Mesodermal cell (in vitro differentiated cells): Measurements from ENCODE around the gene SYNPO2L. TPM values are rescaled to one million over a fixed set of nuclear protein-coding genes. Genes with fewer than 3 reads are reported as not detected.
"Not testable (repeated sequence)": the region's sequence is repeated elsewhere in the genome, so short reads cannot be mapped to it uniquely, and the experiment has no call there.

ENCODE experiments used
- H3K27ac ChIP-seq: 2 replicates; pipeline ENCODE4 v1.7.0; 2013; ENCODE audit warnings: mild to moderate bottlenecking, low read depth, low read length, moderate library complexity; ENCODE audit not compliant: severe bottlenecking
- H3K36me3 ChIP-seq: 2 replicates; pipeline ENCODE4 v1.7.1; 2013; ENCODE audit warnings: mild to moderate bottlenecking, low read length, moderate library complexity; ENCODE audit not compliant: control insufficient read depth, insufficient read depth
- H3K4me1 ChIP-seq: one replicate; pipeline ENCODE4 v1.7.1; 2013; ENCODE audit warnings: mild to moderate bottlenecking, low read length; ENCODE audit not compliant: insufficient read depth, control insufficient read depth, poor library complexity, severe bottlenecking
- H3K4me3 ChIP-seq: 2 replicates; pipeline ENCODE4 v1.7.0; 2013; ENCODE audit warnings: low read length, control low read depth, mild to moderate bottlenecking; ENCODE audit not compliant: insufficient read depth, poor library complexity, severe bottlenecking; ENCODE audit errors: extremely low read depth
- H3K9me3 ChIP-seq: 2 replicates; pipeline ENCODE4 v1.7.1; 2013; ENCODE audit warnings: mild to moderate bottlenecking, low read length, moderate library complexity; ENCODE audit not compliant: control insufficient read depth
- WGBS, 2 experiments: methylation state at CpG; one replicate each; pipeline ENCODE4 v1.1.5; 2013; ENCODE audit warnings: missing lambda C conversion rate in 2 of 2; ENCODE audit not compliant: insufficient coverage in 2 of 2; 5-methylcytosine and 5-hydroxymethylcytosine counted together
- polyA plus RNA-seq, 2 experiments: library from polyadenylated mRNA; stranded (reverse); fragments of 50-300 nt; gene quantifications; one replicate each; pipeline ENCODE4 v1.2.3, GENCODE V29; 2013

The SYNPO2L gene
- 2.9 TPM for polyA plus RNA-seq (2013, experiment 1 of 2)
- polyA plus RNA-seq (2013, experiment 2 of 2), result 2.2 TPM

DNA sequence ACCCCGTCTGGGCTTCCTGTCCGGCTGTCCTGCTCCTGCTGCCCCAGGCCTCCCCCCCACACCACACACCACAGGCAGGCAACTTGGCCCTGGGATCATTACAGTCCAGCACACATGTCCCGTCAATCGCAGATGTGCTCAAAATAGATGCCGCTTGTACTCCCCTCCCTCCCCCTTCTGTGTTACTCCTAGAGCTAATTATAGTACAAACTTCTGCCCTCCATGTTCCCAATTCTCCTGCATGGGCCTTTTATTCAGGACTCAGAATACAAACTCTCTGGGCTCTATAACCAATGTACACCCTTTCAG, at the start of gene SYNPO2L:
TSS of gene SYNPO2L (minus strand) at position 40 of the 309 bp plus-strand sequence. CDS start 107 bp downstream, outside the sequence.
- WGBS, 2 experiments, result 95 to 98% methylated on average over 5 of the region's 5 CpGs
- Histone ChIP-seq H3K27ac (no peak within 1 kb of the TSS), H3K36me3 (no peaks in the 10 kb centered on the region), H3K4me3 (no peak within 1 kb of the TSS), H3K9me3 (no peaks in the 10 kb centered on the region), H3K4me1 (peaks cover 23% of the 10 kb centered on the region)

- not testable (repeated sequence) for H3K9me3 ChIP-seq, H3K27ac ChIP-seq, H3K4me1 ChIP-seq, H3K36me3 ChIP-seq, H3K4me3 ChIP-seq
Observed at GRCh38 chr10:73703924-73704323, 48.1 kb upstream of the SYNPO2L start.

GRCh38 chr10:73698819-73699218, 43.0 kb upstream of the SYNPO2L start:
- not testable (repeated sequence) for H3K9me3 ChIP-seq, H3K4me3 ChIP-seq, H3K36me3 ChIP-seq, H3K4me1 ChIP-seq, H3K27ac ChIP-seq
- no CpG with 5 or more reads among the region's 2 CpGs for WGBS, 2 experiments

- not testable (repeated sequence) for H3K36me3 ChIP-seq, H3K27ac ChIP-seq, H3K4me1 ChIP-seq, H3K9me3 ChIP-seq, H3K4me3 ChIP-seq
- 95% methylated on average over 4 of the region's 16 CpGs; no CpG with 5 or more reads in 1 of the 2 experiments for WGBS, 2 experiments
Observed at GRCh38 chr10:73697675-73698159, 41.9 kb upstream of the SYNPO2L start, which contains the start of gene AGAP5. Gene AGAP5, minus strand, starts transcription at chr10:73698109. Its CDS starts 354 bp downstream, at chr10:73697755.

- not testable (repeated sequence) for H3K36me3 ChIP-seq, H3K27ac ChIP-seq, H3K9me3 ChIP-seq, H3K4me3 ChIP-seq, H3K4me1 ChIP-seq
Observed at GRCh38 chr10:73695302-73695701, 39.5 kb upstream of the SYNPO2L start.

- WGBS, 2 experiments, result 100% methylated on average over 2 of the region's 6 CpGs; no CpG with 5 or more reads in 1 of the 2 experiments
- H3K9me3 ChIP-seq, H3K27ac ChIP-seq, H3K36me3 ChIP-seq, H3K4me3 ChIP-seq, H3K4me1 ChIP-seq: not testable (repeated sequence)
Observed at GRCh38 chr10:73690755-73691154, 34.9 kb upstream of the SYNPO2L start.

- not testable (repeated sequence) for H3K4me1 ChIP-seq, H3K27ac ChIP-seq, H3K36me3 ChIP-seq, H3K4me3 ChIP-seq, H3K9me3 ChIP-seq
- 93% methylated on average over 11 of the region's 28 CpGs; no CpG with 5 or more reads in 1 of the 2 experiments for WGBS, 2 experiments
Observed at GRCh38 chr10:73689596-73689995, 33.8 kb upstream of the SYNPO2L start.

- no CpG with 5 or more reads among the region's 1 CpG for WGBS, 2 experiments
Observed at GRCh38 chr10:73687641-73688040, 31.8 kb upstream of the SYNPO2L start.

DNA sequence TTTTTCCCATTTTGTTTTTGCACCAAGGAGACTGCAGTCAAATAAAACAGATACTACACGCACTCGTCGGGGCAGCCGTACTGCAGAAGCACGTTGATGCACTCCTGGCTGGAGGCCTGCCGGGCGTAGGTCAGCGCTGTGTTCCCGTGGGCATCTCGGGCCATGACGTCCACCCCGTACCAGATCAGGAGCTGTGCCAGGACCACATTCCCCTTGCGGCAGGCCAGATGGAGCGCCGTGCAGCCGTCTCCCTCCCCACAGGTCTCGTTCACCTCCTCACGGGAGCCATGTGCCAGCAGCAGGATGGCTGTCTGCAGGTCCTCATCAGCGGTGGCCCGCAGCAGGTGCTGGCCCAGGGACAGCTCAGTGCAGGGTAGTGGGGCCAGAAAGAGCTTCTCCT, 18.7 kb upstream of the SYNPO2L start:
- no CpG with 5 or more reads among the region's 20 CpGs for WGBS, 2 experiments
- not testable (repeated sequence) for H3K9me3 ChIP-seq, H3K4me1 ChIP-seq, H3K36me3 ChIP-seq, H3K4me3 ChIP-seq, H3K27ac ChIP-seq

More at GRCh38 chr10:73687641-73688040, 31.8 kb upstream of the SYNPO2L start:
- H3K4me1 ChIP-seq, H3K9me3 ChIP-seq, H3K36me3 ChIP-seq, H3K4me3 ChIP-seq, H3K27ac ChIP-seq: not testable (repeated sequence)

- no CpG with 5 or more reads among the region's 4 CpGs for WGBS, 2 experiments
- not testable (repeated sequence) for H3K4me3 ChIP-seq, H3K27ac ChIP-seq
Observed at GRCh38 chr10:73668378-73668777, 12.5 kb upstream of the SYNPO2L start.

GRCh38 chr10:73666153-73666809, 10.5 kb upstream of the SYNPO2L start:
- H3K4me1 ChIP-seq, H3K36me3 ChIP-seq, H3K27ac ChIP-seq, H3K9me3 ChIP-seq, H3K4me3 ChIP-seq: not testable (repeated sequence)
- WGBS, 2 experiments, result 83 to 100% methylated on average over 1 of the region's 5 CpGs

More at GRCh38 chr10:73668378-73668777, 12.5 kb upstream of the SYNPO2L start:
- H3K9me3 ChIP-seq, H3K4me1 ChIP-seq, H3K36me3 ChIP-seq: not testable (repeated sequence)
